Large intestine (tissue), 3 donors: Measurements from ENCODE around the gene TNPO1. TPM values are rescaled to one million over a fixed set of nuclear protein-coding genes. Genes with fewer than 3 reads are reported as not detected.

Experiments
- DNase-seq, 2 donors: peaks; one replicate each; pipeline versions ENCODE4 v3.0.0 to v3.0.0-alpha.2; 2013
- H3K27ac ChIP-seq: one replicate; pipeline ENCODE4 v1.5.1; 2013; ENCODE audit warnings: low read length
- H3K27me3 ChIP-seq: 2 replicates; pipeline ENCODE4 v1.6.1; 2013; ENCODE audit warnings: low read length; ENCODE audit not compliant: control insufficient read depth, insufficient read depth
- H3K36me3 ChIP-seq: 2 replicates; pipeline ENCODE4 v1.6.1; 2013; ENCODE audit warnings: low read length; ENCODE audit not compliant: control insufficient read depth, insufficient read depth
- H3K4me1 ChIP-seq: one replicate; pipeline ENCODE4 v1.6.1; 2013; ENCODE audit warnings: low read length; ENCODE audit not compliant: control insufficient read depth, insufficient read depth
- H3K4me3 ChIP-seq: one replicate; pipeline ENCODE4 v1.5.1; 2013; ENCODE audit warnings: low read length
- H3K9me3 ChIP-seq: one replicate; pipeline ENCODE4 v1.6.1; 2013; ENCODE audit warnings: mild to moderate bottlenecking, low read depth, low read length, moderate library complexity; ENCODE audit not compliant: control insufficient read depth
- WGBS: methylation state at CpG from one replicate; pipeline ENCODE4 v1.1.5; 2013; ENCODE audit warnings: low lambda C conversion rate; ENCODE audit not compliant: insufficient coverage; 5-methylcytosine and 5-hydroxymethylcytosine counted together
- polyA plus RNA-seq: library from polyadenylated mRNA; unstranded; fragments of 120-200 nt; gene quantifications from one replicate; pipeline ENCODE4 v1.2.1, GENCODE V29; 2013

TNPO1 gene
- polyA plus RNA-seq, 1 donor = 68.3 TPM

- Histone ChIP-seq H3K27ac (no peak overlapping the region), H3K4me1 (peaks cover 1% of the 10 kb centered on the region), H3K27me3 (no peaks in the 10 kb centered on the region), H3K4me3 (no peak overlapping the region), H3K9me3 (no peaks in the 10 kb centered on the region), H3K36me3 (no peaks in the 10 kb centered on the region)
- no peak for DNase-seq
Observed at GRCh38 chr5:72949481-72949880, 133.0 kb downstream of the TNPO1 start.

DNA sequence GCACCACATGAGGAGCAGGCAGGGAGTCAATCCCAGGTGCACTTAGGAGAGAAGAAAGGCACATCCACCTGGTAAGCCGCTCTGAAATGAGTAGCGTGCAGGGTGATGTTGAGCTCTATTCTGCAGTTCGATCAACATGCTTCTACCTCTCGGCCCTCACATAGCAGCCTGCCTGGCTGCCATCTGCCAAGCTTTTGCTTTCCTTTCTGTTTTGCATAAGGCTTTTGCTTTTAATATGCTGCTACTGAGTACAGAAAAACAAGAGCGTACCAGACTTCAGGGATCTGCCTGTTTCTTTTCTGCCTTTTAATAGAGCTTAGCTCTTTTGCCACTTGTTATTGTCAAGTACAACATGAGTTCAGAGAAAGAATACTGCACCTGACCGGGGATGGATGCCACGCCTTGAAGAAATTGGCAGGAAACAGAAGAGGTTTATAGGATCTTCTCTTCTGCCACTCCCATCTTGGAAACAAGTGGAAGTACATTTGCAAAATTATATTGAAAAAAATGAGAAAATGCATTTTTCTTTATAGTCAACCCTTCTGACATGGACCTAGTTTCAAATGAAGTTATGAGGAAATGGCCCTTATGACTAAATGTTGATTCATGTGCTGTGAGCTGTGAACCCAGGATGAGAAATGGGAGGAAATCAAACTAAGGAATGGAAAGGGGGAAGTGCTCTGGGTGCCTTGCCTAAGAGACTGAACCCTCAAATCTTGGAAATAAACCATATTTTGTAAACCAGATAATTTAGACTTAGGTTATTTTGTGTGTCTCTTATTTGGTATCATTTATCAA is 135.4 kb downstream of the TNPO1 start:
- 0% methylated on average over 1 of the region's 7 CpGs for WGBS
- no peak overlapping the region for H3K27ac ChIP-seq
- DNase-seq = peak in 1 of 2 donors; percentile 22
- H3K9me3 ChIP-seq = no peaks in the 10 kb centered on the region
- H3K4me1 ChIP-seq = peaks cover 10% of the 10 kb centered on the region
- no peaks in the 10 kb centered on the region for H3K27me3 ChIP-seq
- no peaks in the 10 kb centered on the region for H3K36me3 ChIP-seq
- H3K4me3 ChIP-seq = no peak overlapping the region

GRCh38 chr5:72954389-72954788 is 137.9 kb downstream of the TNPO1 start:
- H3K4me1 ChIP-seq = peaks cover 10% of the 10 kb centered on the region
- no peaks in the 10 kb centered on the region for H3K36me3 ChIP-seq
- no peak for DNase-seq
- H3K27ac ChIP-seq = peak overlapping the region; percentile 100
- no peak overlapping the region for H3K4me3 ChIP-seq
- 100% methylated on average over 3 of the region's 7 CpGs for WGBS
- no peaks in the 10 kb centered on the region for H3K9me3 ChIP-seq
- no peaks in the 10 kb centered on the region for H3K27me3 ChIP-seq

- peaks cover 10% of the 10 kb centered on the region for H3K4me1 ChIP-seq
- H3K27me3 ChIP-seq = no peaks in the 10 kb centered on the region
- H3K9me3 ChIP-seq = no peaks in the 10 kb centered on the region
- peak overlapping the region; percentile 95 for H3K4me3 ChIP-seq
- H3K27ac ChIP-seq = peak overlapping the region; percentile 100
- DNase-seq = peak; percentile 74 to 86
- H3K36me3 ChIP-seq = no peaks in the 10 kb centered on the region
- WGBS = no CpG with 5 or more reads among the region's 33 CpGs
Observed at GRCh38 chr5:72955143-72955767, 138.8 kb downstream of the TNPO1 start.

- no CpG with 5 or more reads among the region's 64 CpGs for WGBS
- H3K4me3 ChIP-seq = peak within 1 kb of the TSS; percentile 95
- no peaks in the 10 kb centered on the region for H3K9me3 ChIP-seq
- H3K27ac ChIP-seq = peak within 1 kb of the TSS; percentile 100
- peak; percentile 98 for DNase-seq
- no peaks in the 10 kb centered on the region for H3K36me3 ChIP-seq
- H3K4me1 ChIP-seq = peaks cover 10% of the 10 kb centered on the region
- H3K27me3 ChIP-seq = no peaks in the 10 kb centered on the region
Observed at GRCh38 chr5:72955768-72956323, 139.4 kb downstream of the TNPO1 start, which contains the start of gene FCHO2. TSS of gene FCHO2 (plus strand) at chr5:72956041. CDS start at chr5:72956097, 56 bp downstream.

DNA sequence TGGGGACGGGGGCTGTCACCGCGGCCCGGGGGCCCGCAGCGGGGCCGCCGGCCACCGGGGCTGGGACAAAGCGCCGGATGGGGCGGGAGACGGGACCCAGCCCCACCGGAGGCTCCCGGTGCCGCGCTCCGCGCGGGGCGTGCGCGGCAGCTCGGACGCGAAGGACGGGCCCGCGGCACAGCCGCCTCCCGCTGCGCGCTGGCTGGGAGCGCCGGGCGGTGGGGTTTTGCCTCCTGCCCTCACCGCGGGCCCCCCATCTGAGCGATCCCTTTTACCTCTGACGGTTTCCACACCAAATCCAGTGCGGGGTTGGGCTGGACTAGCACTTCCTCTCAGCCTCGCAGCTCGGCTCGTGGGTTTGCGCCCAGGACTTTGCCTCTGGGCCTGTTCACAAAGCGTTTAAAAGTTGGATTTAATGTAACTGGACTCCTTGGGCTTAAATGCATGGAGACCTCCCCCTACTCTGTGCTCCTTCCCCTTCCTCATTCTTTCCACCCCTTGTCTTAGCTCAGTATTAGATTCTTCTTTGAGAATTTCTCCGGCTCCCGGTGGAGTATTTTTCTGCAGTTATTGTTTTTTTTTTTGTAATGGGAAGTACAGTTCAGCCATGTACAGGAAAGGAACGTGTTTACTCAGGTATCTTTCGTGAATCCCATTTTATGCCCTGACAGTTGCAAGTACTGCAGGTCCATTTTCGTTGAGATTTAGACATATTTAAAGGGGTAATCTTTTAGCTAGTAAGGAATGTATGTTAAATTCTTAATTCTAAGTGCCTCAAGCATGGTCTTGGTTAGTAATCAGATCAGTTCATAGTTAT is 140.1 kb downstream of the TNPO1 start:
- no peaks in the 10 kb centered on the region for H3K27me3 ChIP-seq
- peak; percentile 45 to 84 for DNase-seq
- no peaks in the 10 kb centered on the region for H3K9me3 ChIP-seq
- 0% methylated on average over 2 of the region's 51 CpGs for WGBS
- peak overlapping the region; percentile 100 for H3K27ac ChIP-seq
- H3K4me3 ChIP-seq = peak overlapping the region; percentile 95
- no peaks in the 10 kb centered on the region for H3K36me3 ChIP-seq
- H3K4me1 ChIP-seq = peaks cover 10% of the 10 kb centered on the region

- WGBS = no CpG with 5 or more reads among the region's 1 CpG
Observed at GRCh38 chr5:72957337-72957736, 140.9 kb downstream of the TNPO1 start.

GRCh38 chr5:72959257-72959656 is 142.8 kb downstream of the TNPO1 start:
- Histone ChIP-seq H3K4me3 (no peak overlapping the region), H3K9me3 (no peaks in the 10 kb centered on the region), H3K4me1 (peaks cover 10% of the 10 kb centered on the region), H3K36me3 (no peaks in the 10 kb centered on the region), H3K27ac (no peak overlapping the region), H3K27me3 (no peaks in the 10 kb centered on the region)
- WGBS = 100% methylated on average over 1 of the region's 1 CpG
- no peak for DNase-seq

More at GRCh38 chr5:72957337-72957736, 140.9 kb downstream of the TNPO1 start:
- H3K36me3 ChIP-seq = no peaks in the 10 kb centered on the region
- peak overlapping the region; percentile 95 for H3K4me3 ChIP-seq
- H3K4me1 ChIP-seq = peaks cover 10% of the 10 kb centered on the region
- H3K27ac ChIP-seq = peak overlapping the region; percentile 88
- DNase-seq = no peak
- no peaks in the 10 kb centered on the region for H3K9me3 ChIP-seq
- no peaks in the 10 kb centered on the region for H3K27me3 ChIP-seq
